OCI-LY7 (cell line): ENCODE results near the gene ADGRG3. TPM values are rescaled to one million over a fixed set of nuclear protein-coding genes. Genes with fewer than 3 reads are reported as not detected.

Experiments
- BruUV-seq: library from RNA; stranded (reverse); fragments of 400-500 nt; replicated peaks from 2 replicates; lab custom pipeline; 2021; lab: Mats Ljungman, UMichigan
- CTCF ChIA-PET: fragments of 300-600 bp; sonication (Branson Sonifier 250); formaldehyde crosslinking; loops from one replicate; lab custom pipeline; 2022; ENCODE audit warnings: antibody characterized with exemption; ENCODE audit not compliant: unreplicated experiment; lab: Charles Lee
- POLR2A ChIA-PET: fragments of 300-600 bp; sonication (Branson Sonifier 250); formaldehyde crosslinking; loops from one replicate; lab custom pipeline; 2022; ENCODE audit warnings: antibody characterized with exemption; lab: Charles Lee
- DNase-seq: peaks from one replicate; pipeline ENCODE4 v3.0.0-alpha.2; 2015; ENCODE audit warnings: low spot score
- H2AFZ ChIP-seq: fragments of 200-600 bp; sonication (generic), shearing (Covaris generic); 2 replicates; pipeline ENCODE4 v1.6.1; 2014; ENCODE audit warnings: mild to moderate bottlenecking, antibody characterized with exemption, low read length, moderate library complexity
- H3K27ac ChIP-seq: fragments of 200-600 bp; sonication (generic); 2 replicates; pipeline ENCODE4 v1.5.1; 2014; ENCODE audit warnings: mixed run types, low read depth, mild to moderate bottlenecking, moderate library complexity, low read length, inconsistent platforms; ENCODE audit not compliant: poor library complexity, severe bottlenecking
- H3K36me3 ChIP-seq: fragments of 200-600 bp; sonication (generic); 2 replicates; pipeline ENCODE4 v1.6.1; 2014; ENCODE audit warnings: mild to moderate bottlenecking, antibody characterized with exemption, low read length, moderate library complexity, mixed read lengths; ENCODE audit not compliant: insufficient read depth
- H3K4me1 ChIP-seq: fragments of 200-600 bp; sonication (generic); 2 replicates; pipeline ENCODE4 v1.5.1; 2014; ENCODE audit warnings: mild to moderate bottlenecking, low read length; ENCODE audit not compliant: insufficient read depth, poor library complexity, severe bottlenecking
- H3K4me2 ChIP-seq: fragments of 200-600 bp; sonication (generic); 2 replicates; pipeline ENCODE4 v1.6.1; 2014; ENCODE audit warnings: mild to moderate bottlenecking, low read length
- H3K4me3 ChIP-seq: fragments of 200-600 bp; sonication (generic); 2 replicates; pipeline ENCODE4 v1.5.1; 2014; ENCODE audit warnings: mild to moderate bottlenecking, low read depth, low read length; ENCODE audit not compliant: poor library complexity, severe bottlenecking
- H3K79me2 ChIP-seq: fragments of 200-600 bp; sonication (generic); 2 replicates; pipeline ENCODE4 v1.6.1; 2016; ENCODE audit warnings: low read depth, mild to moderate bottlenecking, low read length, moderate library complexity, mixed read lengths; ENCODE audit not compliant: insufficient read depth
- H3K9me2 ChIP-seq: fragments of 200-600 bp; sonication (generic); 2 replicates; pipeline ENCODE4 v1.6.1; 2016; ENCODE audit warnings: mild to moderate bottlenecking, low read length, mixed read lengths; ENCODE audit not compliant: insufficient read depth
- H3K9me3 ChIP-seq: fragments of 200-600 bp; sonication (generic); 2 replicates; pipeline ENCODE4 v1.6.1; 2014; ENCODE audit warnings: mild to moderate bottlenecking, mixed run types, low read length, mixed read lengths
- H4K20me1 ChIP-seq: fragments of 200-600 bp; sonication (generic); 2 replicates; pipeline ENCODE4 v1.6.1; 2014; ENCODE audit warnings: mild to moderate bottlenecking, antibody characterized with exemption, low read length, moderate library complexity, mixed read lengths; ENCODE audit not compliant: insufficient read depth
- CTCF ChIP-seq: fragments of 200-600 bp; sonication (generic); conservative IDR thresholded peaks from 2 replicates; pipeline ENCODE4 v1.5.1; 2014; ENCODE audit warnings: mild to moderate bottlenecking, antibody characterized with exemption, low read length, moderate library complexity, mixed read lengths
- EZH2phosphoT487 ChIP-seq: fragments of 200-600 bp; sonication (generic); IDR thresholded peaks from 2 replicates; pipeline ENCODE4 v1.6.1; 2018; ENCODE audit warnings: low read depth, borderline replicate concordance, mild to moderate bottlenecking, mixed run types, antibody characterized with exemption, low read length, moderate library complexity, mixed read lengths
- intact Hi-C: fragments of 100-400 bp; cut with micrococcal nuclease; formaldehyde crosslinking; loops from one replicate; pipeline ENCODE4 v1.10.0; 2022; ENCODE audit not compliant: unreplicated experiment
- total RNA-seq, 2 experiments: library from RNA; depleted of rRNA in 1 of 2; stranded (reverse); fragments of >200 nt in 1 of 2; shearing (Covaris generic) in 1 of 2; gene quantifications; 2 replicates each; pipeline ENCODE4 v1.2.3, GENCODE V29; 2014 to 2022

The ADGRG3 gene
- total RNA-seq, 2 experiments from 2014 or later = not detected

- Histone ChIP-seq H3K36me3 (no peaks in the 10 kb centered on the region), H3K9me2 (no peaks in the 10 kb centered on the region), H4K20me1 (no peaks in the 10 kb centered on the region), H3K4me2 (no peak overlapping the region), H2AFZ (no peak overlapping the region), H3K79me2 (no peaks in the 10 kb centered on the region), H3K4me3 (no peak overlapping the region), H3K27ac (no peak overlapping the region), H3K4me1 (no peaks in the 10 kb centered on the region), H3K9me3 (no peaks in the 10 kb centered on the region)
- CTCF ChIA-PET = no interaction called here
- BruUV-seq = no TSS peak
- POLR2A ChIA-PET = no interaction called here
- TF ChIP-seq CTCF = no peak
- no peak for TF ChIP-seq EZH2phosphoT487
- no peak for DNase-seq
- intact Hi-C loops = no loop called here
These were observed 4.3 kb downstream of the ADGRG3 start for GRCh38 chr16:57672416-57672815.

DNA sequence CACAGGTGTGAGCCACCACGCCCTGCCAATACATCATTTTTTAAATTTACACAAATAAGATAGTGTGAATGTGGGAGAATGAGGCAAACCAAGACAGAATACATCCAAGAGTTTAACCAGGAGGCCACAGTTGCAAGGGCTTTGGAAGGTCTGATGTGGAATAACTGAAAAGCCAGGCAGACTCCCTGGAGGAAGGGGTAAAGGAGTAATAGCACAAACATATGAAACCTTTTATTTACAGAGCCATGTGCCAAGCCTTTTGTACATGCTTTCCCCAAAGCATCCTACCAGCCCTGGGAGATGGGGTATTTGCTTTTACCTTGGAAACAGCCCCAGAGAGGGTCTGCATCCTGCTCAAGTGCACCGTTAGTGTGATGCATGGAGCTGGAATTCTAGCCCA, 4.7 kb downstream of the ADGRG3 start:
- H3K79me2 ChIP-seq = no peaks in the 10 kb centered on the region
- ChIA-PET POLR2A (no interaction called here), CTCF (no interaction called here)
- no TSS peak for BruUV-seq
- no peak overlapping the region for H2AFZ ChIP-seq
- DNase-seq = no peak
- H3K9me2 ChIP-seq = no peaks in the 10 kb centered on the region
- H3K36me3 ChIP-seq = no peaks in the 10 kb centered on the region
- no peaks in the 10 kb centered on the region for H4K20me1 ChIP-seq
- no peak for TF ChIP-seq CTCF
- TF ChIP-seq EZH2phosphoT487 = no peak
- intact Hi-C loops = no loop called here
- H3K4me2 ChIP-seq = no peak overlapping the region
- no peaks in the 10 kb centered on the region for H3K4me1 ChIP-seq
- no peak overlapping the region for H3K27ac ChIP-seq
- H3K4me3 ChIP-seq = no peak overlapping the region
- no peaks in the 10 kb centered on the region for H3K9me3 ChIP-seq

DNA sequence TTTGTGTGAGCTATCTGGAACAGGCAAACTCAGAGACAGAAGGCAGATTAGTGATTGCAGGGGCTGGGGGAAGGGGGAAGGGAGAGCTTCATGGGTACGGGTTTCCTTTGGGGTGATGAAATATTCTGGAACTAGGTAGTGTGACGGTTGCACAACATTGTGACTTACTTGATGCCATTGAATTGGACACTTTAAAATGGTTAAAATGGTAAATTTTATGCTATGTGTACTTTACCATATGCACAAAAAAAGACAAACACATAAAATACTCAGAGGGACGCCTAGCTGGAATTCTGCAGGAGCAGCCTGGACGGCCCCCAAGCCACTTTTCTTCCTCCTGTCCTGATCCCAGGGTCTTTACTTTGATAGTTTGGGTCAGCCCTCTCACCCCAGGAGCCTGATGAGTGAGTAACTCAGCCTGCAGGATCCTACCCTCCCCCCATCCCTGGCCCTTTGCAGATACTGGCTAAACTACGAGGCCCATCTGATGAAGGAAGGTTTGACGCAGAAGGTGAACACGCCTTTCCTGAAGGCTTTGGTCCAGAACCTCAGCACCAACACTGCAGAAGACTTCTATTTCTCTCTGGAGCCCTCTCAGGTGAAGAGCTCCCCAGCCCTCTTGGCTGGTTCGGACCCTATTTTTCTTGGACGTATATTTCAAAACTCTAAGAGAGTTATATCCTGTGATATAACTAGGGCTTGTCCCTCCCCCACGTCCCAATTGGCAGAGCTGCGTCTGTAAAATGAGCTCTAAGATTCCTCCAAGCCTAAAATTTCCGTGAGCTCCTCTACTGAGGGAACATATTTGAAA, 7.8 kb downstream of the ADGRG3 start:
- Histone ChIP-seq H3K27ac (no peak overlapping the region), H4K20me1 (no peaks in the 10 kb centered on the region), H3K4me3 (no peak overlapping the region), H3K79me2 (no peaks in the 10 kb centered on the region), H3K4me2 (no peak overlapping the region), H3K9me3 (no peaks in the 10 kb centered on the region), H3K9me2 (no peaks in the 10 kb centered on the region), H2AFZ (no peak overlapping the region), H3K4me1 (no peaks in the 10 kb centered on the region), H3K36me3 (no peaks in the 10 kb centered on the region)
- CTCF ChIA-PET = no interaction called here
- intact Hi-C loops = no loop called here
- no peak for DNase-seq
- TF ChIP-seq CTCF (no peak), EZH2phosphoT487 (no peak)
- no TSS peak for BruUV-seq
- POLR2A ChIA-PET = no interaction called here
